ENCODE results near the gene TAX1BP3. TPM values are rescaled to one million over a fixed set of nuclear protein-coding genes. Genes with fewer than 3 reads are reported as not detected.

The TAX1BP3 gene
- total and polyA plus RNA-seq, 2 of the 13 experiments (the other 11 are each of a cell fraction or from before 2014, with no cell fraction given): 16.7 to 45.1 TPM

- TF ChIP-seq HMGXB4 (CRISPR knock-in tag; IDR thresholded peaks at IDR 0.05; ENCODE audit: borderline replicate concordance in 1 of 2, low read depth in 1 of 2) (peak; percentile 38 to 62; a peak in 3 of 4 replicates), ZNF605 (CRISPR knock-in tag; IDR thresholded peaks at IDR 0.05) (peak; percentile 60), CREB1 (IDR thresholded peaks at IDR 0.05) (no peak), CREB1 (CRISPR knock-in tag; IDR thresholded peaks at IDR 0.05) (no peak), ZNF143 (CRISPR knock-in tag; IDR thresholded peaks at IDR 0.05) (peak; percentile 65), NR2F6 (IDR thresholded peaks at IDR 0.05) (no peak), NR2F6 (CRISPR knock-in tag; IDR thresholded peaks at IDR 0.05) (no peak), UBTF (CRISPR knock-in tag; IDR thresholded peaks at IDR 0.05) (peak; percentile 41; the same call in 1 of the 2 replicates), MATR3 (CRISPR knock-in tag; IDR thresholded peaks at IDR 0.05) (no peak), ZNF280B (CRISPR knock-in tag; IDR thresholded peaks at IDR 0.05; ENCODE audit: borderline replicate concordance) (no peak), ZNF331 (CRISPR knock-in tag; IDR thresholded peaks at IDR 0.05) (0 out of 2 replicates have a peak, but pooled peaks have one; percentile 15), ZNF280D (CRISPR knock-in tag; IDR thresholded peaks at IDR 0.05) (peak; percentile 40; the same call in 1 of the 2 replicates), STAG1 (CRISPR knock-in tag; IDR thresholded peaks at IDR 0.05) (peak; percentile 31; the same call in 1 of the 2 replicates), PBX3 (CRISPR knock-in tag; IDR thresholded peaks at IDR 0.05; ENCODE audit: borderline replicate concordance) (no peak), ZNF7 (CRISPR knock-in tag; IDR thresholded peaks at IDR 0.05) (peak; percentile 93), ZFX (CRISPR knock-in tag; IDR thresholded peaks at IDR 0.05; ENCODE audit: low read depth) (peak; percentile 80), ZNF768 (CRISPR knock-in tag; IDR thresholded peaks at IDR 0.05) (peak; percentile 80), ZNF841 (CRISPR knock-in tag; IDR thresholded peaks at IDR 0.05; ENCODE audit: borderline replicate concordance) (no peak), ZNF292 (CRISPR knock-in tag; IDR thresholded peaks at IDR 0.05; ENCODE audit: borderline replicate concordance, low read depth) (peak; percentile 75), FOXA3 (CRISPR knock-in tag; IDR thresholded peaks at IDR 0.05) (no peak)
Observed at GRCh38 chr17:3678095-3678820, 9.9 kb upstream of the TAX1BP3 start (continued).
